Hippocampal formation (tissue), 2 donors: ENCODE data around the gene PRR33.

Experiments
- DNase-seq, 2 donors: peaks; one replicate each; lab custom pipeline; 2025; lab: John Stamatoyannopoulos, UW

The PRR33 gene

DNA sequence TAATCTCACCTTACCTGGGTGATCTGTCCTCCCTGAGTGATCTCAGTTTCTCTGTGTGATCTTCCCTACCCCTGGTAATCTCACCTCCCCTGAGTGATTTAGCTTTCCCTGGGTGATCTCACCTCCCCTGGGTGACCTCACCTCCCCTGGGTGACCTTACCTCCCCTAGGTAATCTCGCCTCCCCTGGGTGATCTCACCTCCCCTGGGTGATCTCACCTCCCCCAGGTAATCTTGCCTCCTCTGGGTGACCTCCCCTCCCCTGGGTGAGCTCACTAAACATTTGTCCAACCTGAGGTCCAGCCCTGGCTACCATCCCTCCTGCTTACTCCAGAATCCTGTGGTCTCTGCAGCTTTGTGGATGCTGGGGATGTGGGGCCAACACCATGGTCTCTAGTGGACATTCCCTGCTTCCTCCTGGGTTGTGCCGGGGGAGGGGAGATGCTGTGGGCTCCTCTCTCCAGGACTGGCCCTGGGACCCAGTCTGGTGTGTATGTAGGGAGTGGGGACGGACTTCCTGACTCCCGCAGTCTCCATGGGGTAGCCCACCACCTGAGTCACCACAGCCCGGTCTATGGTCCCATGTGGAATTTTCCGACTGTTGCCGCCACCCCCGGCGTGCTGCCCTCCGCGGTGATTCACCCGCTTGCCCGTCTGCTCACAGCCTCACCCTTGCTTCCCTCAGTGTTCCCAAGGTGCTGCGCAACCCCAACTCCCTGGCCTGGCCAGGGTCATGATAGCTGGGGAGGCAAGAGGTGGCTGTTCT lies 28.9 kb downstream of the PRR33 start:
- no peak for DNase-seq

DNA sequence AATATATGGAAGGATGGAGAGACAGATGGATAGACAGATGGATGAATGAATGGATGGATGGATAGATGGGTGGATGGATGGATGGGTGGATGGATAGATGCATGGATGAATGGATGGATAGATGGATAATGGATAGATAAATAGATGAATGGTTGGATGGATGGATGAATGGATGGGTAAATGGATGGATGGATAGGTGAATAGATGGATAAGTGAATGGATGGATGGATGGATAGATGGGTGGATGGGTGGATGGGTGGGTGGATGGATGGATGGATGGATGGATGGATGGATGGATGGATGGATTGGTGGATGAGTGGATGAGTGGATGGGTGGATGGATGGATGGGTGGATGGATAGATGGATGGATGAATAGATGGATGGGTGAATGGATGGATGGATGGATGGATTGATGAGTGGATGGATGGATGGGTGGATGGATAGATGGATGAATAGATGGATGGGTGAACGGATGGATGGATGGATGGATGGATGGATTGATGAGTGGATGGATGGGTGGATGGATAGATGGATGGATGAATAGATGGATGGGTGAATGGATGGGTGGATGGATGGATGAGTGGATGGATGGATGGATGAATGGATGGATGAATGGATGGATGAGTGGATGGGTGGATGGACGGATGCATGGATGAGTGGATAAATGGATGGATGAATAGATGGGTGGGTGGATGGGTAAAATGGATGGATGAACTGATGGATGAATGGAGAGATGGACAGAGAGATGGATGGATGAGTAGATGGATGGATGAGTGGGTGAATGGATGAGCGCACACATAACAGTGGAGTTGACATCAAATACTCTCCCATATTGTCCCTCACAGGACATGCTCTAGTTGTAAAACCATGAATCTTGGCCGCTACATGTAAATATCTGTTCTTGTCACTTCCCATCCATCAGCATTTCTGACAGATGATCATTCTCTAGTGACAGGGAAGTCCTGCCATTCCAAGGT lies 30.0 kb downstream of the PRR33 start:
- no peak for DNase-seq

- DNase-seq, result no peak
Observed at GRCh38 chr11:1860108-1860507, 31.6 kb downstream of the PRR33 start.

GRCh38 chr11:1859004-1859403 lies 32.7 kb downstream of the PRR33 start:
- DNase-seq, result no peak

- DNase-seq, result no peak
Observed at GRCh38 chr11:1858576-1858975, 33.1 kb downstream of the PRR33 start.

DNA sequence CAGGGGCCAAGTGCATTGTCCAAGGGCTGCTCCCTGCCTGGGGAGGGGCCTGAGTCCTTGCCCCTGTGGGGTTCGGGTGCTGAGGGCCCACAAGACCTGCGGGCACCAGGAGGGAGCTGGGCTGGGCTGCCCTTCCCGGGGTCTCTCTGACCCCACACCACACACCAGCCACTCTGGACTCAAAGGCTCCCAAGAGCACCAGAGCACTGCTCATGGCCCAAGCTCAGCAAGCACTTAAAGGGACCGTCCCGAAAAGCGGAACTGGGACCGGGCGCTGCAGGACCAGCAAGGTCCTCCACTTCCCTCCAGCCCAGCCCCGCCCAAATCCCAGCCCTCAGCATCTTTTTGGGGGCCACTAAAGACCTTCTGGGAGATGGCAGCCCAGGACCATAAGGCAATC lies 33.5 kb downstream of the PRR33 start:
- no peak for DNase-seq

- DNase-seq, result no peak
Observed at GRCh38 chr11:1857064-1857463, 34.6 kb downstream of the PRR33 start.

DNA sequence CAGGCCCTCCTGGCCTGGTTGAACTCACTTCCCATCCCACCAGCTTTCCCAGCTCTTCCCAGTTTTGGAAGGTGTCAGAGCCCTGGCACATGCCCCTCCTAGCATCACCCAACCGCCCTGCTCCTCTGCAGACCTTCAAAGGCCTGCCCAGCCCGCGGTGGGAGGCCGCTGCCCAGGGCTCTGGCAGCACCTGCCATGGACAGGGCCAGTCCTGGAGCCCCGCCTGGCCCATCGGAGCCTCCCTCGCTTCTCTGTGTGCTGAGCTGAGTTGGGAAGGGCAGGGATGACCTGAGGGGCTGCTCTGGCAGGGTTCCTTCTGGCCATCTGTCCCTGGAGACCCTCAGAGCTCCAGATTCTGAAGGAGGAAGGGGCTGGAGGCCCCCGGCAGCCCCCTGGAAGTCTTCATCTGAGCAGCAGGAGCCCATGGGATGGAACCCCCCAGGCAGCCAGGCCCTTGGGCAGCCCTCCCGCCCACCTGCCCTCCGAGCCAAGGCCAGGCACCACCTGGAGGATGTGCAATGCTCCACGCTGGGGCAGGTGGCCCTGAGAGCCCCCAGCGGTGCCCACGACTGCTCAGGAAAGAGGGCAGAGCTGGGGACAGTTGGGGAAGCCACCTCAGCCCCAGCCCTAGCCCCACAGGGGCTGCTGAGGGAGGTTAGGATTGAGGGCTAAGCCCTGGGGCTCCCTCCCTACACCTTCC lies 35.2 kb downstream of the PRR33 start:
- DNase-seq, result no peak

DNA sequence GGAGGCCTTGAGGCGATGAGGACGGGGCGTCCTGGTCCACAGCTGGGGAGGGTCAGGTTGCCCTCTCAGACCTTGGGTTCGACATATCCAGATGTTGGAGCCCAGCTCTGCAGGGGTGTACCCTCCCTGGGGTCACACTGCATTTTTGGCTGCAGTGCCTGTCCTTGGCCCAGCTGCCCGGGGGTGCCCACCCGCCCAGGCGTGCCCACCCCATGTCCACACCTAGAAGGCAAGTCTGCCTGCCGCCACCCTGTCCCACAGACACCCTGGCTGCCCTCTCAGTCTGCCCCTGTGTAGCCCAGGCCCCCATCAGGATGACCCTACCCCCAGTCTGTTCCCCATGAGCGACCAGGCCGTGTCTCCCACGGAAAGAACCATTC lies 35.8 kb downstream of the PRR33 start:
- DNase-seq, result no peak

DNA sequence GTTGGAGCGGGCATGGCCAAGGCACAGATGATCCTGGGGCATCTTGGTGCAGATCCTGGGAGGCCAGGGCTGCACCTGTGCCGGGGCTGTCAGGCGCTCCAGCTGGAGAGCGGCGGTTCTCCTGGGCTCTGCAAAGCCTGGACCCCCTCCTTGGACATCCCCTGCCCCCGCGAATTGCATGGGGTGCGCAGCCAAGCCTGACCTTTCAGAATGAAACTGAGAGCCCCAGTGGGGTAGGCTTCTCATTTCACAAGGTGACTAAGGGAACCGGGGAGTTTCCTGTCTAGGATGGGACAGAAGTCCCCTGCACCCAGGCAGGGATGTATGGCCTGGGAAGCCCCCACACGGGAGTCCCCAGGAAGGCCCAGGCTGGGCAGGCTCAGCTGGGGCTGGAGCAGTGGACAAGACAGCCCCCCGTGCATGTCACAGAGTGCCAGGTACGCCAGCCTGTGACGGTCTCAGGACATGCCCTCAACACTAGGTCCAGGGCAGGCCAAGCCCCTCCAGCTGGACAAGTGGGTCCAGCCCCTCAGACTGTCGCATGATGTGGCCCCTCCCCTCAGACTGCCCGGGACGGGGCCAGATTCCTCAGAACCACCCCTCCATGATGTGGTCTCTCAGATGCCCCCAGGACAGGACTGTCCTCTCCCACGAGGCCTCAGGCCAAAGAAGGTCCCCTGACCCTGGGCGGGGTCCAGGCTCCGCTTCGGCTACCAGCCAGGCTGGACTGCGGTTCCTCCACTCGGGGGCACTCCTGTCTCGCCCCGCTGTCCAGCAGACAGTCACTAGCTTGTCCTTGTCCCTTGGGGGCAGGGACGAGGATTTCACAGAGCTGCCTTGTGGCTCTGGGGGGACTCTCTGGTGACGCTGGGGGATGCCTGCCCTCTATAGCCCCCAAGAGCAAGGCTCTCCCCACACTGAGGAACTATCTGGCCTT lies 36.5 kb downstream of the PRR33 start:
- no peak for DNase-seq

GRCh38 chr11:1854132-1854948 lies 37.4 kb downstream of the PRR33 start:
- no peak for DNase-seq

- DNase-seq, result no peak
Observed at GRCh38 chr11:1853376-1854131, 38.1 kb downstream of the PRR33 start.

- DNase-seq, result no peak
Observed at GRCh38 chr11:1852877-1853276, 38.8 kb downstream of the PRR33 start, which contains the start of gene LSP1. Gene LSP1 (plus strand): TSS chr11:1853084. CDS start chr11:1853145, 61 bp downstream.

DNA sequence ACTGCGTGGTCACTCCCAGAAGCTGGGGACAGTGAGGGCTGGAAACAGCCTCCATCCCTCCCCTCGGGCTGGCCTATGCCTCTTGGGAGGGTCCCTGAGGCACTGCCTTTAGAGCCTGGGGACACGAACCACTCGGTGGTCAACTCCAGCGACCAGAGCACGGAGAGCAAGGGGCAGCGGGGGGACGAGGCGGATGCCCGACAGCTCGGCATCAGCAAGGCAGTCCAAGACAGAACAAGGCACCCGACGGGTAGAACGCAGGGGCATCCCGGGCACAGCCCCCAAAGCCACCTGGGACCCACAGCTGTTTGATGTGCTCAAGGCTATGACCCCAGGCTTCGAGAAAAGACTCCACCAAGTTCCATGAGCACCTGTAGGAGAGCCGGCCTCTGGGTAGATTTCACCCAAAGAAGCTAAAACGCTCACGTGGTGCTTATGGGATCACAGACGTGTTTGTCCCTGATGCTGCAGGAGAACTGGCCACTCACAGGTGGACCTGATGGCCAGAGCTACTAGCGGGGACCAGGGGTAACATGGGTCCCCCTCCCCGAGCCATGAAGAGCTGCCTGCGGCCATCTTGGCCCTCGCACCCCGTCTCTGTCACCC lies 39.3 kb downstream of the PRR33 start:
- DNase-seq, result no peak

DNA sequence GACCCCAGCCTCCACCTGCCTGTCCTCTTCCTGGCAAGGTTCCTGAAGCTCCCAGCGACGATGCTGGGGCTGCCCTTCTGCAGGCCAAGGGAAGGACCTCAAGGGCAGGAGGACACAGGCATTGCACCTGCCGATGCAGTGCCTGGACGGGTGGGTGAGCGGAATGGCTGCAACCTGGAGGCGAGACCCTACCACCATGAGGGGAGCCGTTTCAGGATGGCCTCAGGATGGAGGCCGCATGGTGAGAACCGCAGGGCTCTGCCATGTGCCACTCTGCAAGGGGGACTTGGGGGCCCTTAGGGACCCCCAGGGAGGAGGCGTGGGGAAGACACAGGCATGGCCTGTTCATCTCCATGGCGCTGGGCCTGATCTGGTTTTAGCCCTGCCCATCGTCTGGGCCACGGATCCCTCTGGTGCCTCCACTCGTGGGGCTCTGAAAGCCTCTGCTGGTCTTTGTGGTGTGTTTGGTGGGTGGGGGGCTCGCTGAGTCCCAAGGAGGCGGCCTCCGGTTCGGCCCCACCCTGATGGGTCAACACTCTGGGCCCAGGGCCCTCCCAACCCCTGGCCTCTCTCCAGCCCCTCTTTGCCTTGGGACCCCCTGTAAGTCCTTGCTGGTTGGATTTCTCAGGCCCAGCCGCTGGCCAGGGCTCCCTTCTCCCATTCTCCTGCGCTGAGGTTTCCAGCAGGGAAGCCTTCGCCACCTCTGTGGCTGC lies 40.1 kb downstream of the PRR33 start:
- DNase-seq, result no peak

DNA sequence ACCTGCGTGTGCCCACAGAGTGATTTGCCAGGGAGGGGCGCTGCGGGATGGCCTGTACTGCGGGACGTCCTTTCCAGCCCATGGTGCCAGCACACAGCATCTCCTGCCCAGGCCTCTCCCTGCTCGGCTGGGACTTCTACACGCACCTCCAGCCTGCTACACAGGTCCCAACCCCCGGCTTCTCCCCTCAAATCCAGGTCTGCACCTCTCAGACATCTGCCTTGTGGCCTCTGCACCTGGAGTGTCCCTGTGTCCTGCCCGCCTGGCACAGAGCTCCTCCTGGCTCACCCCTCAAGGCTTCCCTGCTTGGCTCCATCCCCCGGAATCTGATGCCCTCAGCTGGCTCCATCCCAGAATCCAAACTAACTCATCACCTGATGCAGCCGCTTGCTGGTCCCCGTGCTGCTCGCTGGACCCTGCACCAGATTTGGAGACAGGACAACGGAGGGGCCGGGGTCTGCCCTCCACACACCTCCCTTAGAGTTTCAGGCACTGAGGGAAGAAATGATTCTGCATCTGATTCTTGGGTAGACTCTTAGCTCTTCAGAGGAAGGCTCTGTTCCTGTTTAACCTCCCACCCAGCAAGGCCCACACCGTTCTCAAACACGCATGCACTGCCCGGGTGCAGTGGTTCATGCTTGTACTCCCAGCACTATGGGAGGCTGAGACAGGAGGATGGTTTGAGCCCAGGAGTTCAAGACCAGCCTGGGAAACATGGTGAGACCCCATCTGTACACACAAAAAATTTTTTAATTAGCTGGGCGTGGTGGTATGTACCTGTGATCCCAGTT lies 42.9 kb downstream of the PRR33 start:
- no peak for DNase-seq

DNA sequence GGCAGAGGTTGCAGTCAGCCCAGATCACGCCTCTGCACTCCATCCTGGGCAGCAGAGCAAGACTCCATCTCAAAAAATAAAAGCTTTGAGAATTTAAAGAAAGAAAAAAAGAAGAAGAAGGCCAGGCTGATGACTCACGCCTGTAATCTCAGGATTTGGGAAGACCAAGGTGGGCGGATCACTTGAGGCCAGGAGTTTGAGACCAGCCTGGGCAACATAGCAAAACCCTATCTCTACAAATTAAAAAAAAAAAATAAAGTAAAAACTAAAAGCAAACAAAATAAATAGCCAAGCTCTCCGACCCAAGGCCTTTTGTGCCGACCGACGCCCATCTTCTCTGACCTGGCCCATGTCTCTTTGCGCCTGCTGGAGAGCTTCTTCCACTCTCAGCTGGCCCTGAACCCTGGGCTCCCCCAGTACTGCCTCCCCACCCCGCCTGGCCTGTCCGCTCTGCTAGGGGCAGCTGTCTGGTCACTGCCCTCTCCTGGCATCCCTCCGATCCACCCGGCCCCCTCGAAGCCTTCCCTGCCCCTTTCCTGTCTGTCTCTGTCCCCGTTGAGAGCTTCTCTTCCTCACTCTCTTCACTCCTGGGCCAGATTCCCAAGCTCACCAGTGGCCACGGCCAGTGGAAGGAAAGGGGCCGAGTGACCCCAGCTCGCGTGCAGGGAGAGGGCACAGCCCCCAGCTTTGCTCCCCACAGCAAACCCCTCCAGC lies 43.6 kb downstream of the PRR33 start:
- no peak for DNase-seq
